HepG2 (cell line): ENCODE measurements around the gene PMIS2. TPM values are rescaled to one million over a fixed set of nuclear protein-coding genes. Genes with fewer than 3 reads are reported as not detected.

ENCODE experiments used
- BHLHE40 ChIP-seq: IDR thresholded peaks from 2 replicates; pipeline ENCODE4 v1.6.1; 2011; ENCODE audit warnings: low read length, improper control_type of control experiment
- CCAR2 ChIP-seq: fragments of 200-400 bp; formaldehyde crosslinking; optimal IDR thresholded peaks from 2 replicates; pipeline ENCODE3; 2018; ENCODE audit warnings: low read depth, mild to moderate bottlenecking, low read length, moderate library complexity
- KDM2A ChIP-seq: sonication (generic); formaldehyde crosslinking; IDR thresholded peaks from 2 replicates; pipeline ENCODE4 v1.4.0; 2020; ENCODE audit warnings: low read depth, missing genetic modification reagents, borderline replicate concordance
- MTA1 ChIP-seq: sonication (generic); formaldehyde crosslinking; IDR thresholded peaks from 2 replicates; pipeline ENCODE4 v1.4.0; 2020; ENCODE audit warnings: missing genetic modification reagents, mild to moderate bottlenecking, borderline replicate concordance
- NFAT5 ChIP-seq: sonication (generic); formaldehyde crosslinking; IDR thresholded peaks from 2 replicates; pipeline ENCODE4 v1.4.0; 2020; ENCODE audit warnings: missing genetic modification reagents
- NKX3-1 ChIP-seq: sonication (generic); formaldehyde crosslinking; IDR thresholded peaks from 2 replicates; pipeline ENCODE4 v1.5.0; 2020; ENCODE audit warnings: missing genetic modification reagents
- RXRB ChIP-seq: IDR thresholded peaks from 2 replicates; pipeline ENCODE4 v1.6.1; 2016; ENCODE audit warnings: borderline replicate concordance, missing genetic modification reagents, missing compliant biosample characterization
- SP2 ChIP-seq: sonication (generic); formaldehyde crosslinking; IDR thresholded peaks from 2 replicates; pipeline ENCODE4 v1.5.1; 2020; ENCODE audit warnings: mild to moderate bottlenecking, missing genetic modification reagents
- SP5 ChIP-seq: IDR thresholded peaks from 2 replicates; pipeline ENCODE4 v1.6.1; 2016; ENCODE audit warnings: low read depth, borderline replicate concordance
- ZBTB37 ChIP-seq: sonication (generic); formaldehyde crosslinking; IDR thresholded peaks from 2 replicates; pipeline ENCODE4 v1.4.0; 2020; ENCODE audit warnings: mild to moderate bottlenecking, missing genetic modification reagents
- ZNF205 ChIP-seq: IDR thresholded peaks from 2 replicates; pipeline ENCODE4 v1.6.1; 2018; ENCODE audit warnings: missing biosample characterization, missing genetic modification reagents
- ZNF431 ChIP-seq: sonication (generic); formaldehyde crosslinking; IDR thresholded peaks from 2 replicates; pipeline ENCODE4 v1.9.0; 2022; ENCODE audit warnings: missing genetic modification reagents, low read depth, mild to moderate bottlenecking, borderline replicate concordance
- ZNF563 ChIP-seq: sonication (generic); formaldehyde crosslinking; IDR thresholded peaks from 2 replicates; pipeline ENCODE4 v1.8.0; 2022; ENCODE audit warnings: mild to moderate bottlenecking, moderate library complexity, missing genetic modification reagents
- ZNF572 ChIP-seq: sonication (generic); formaldehyde crosslinking; IDR thresholded peaks from 2 replicates; pipeline ENCODE4 v1.5.1; 2020; ENCODE audit warnings: mild to moderate bottlenecking, missing genetic modification reagents
- ZNF792 ChIP-seq: IDR thresholded peaks from 2 replicates; pipeline ENCODE4 v1.6.1; 2016
- polyA plus RNA-seq, 8 experiments: library from polyadenylated mRNA; depleted of rRNA in 3 of 8; stranded (reverse) in 7 of 8; unstranded in 1 of 8; fragments of >200 nt; fragmentation: Illumina TruSeq in 4 of 8; extraction: Trizol in 4 of 8; gene quantifications; 2 replicates each; pipeline versions ENCODE4 v1.2.1 to v1.2.3, GENCODE V29; 2011 to 2016; ENCODE audit warnings: low read depth in 4 of 8, missing spikeins in 1 of 8, mixed read lengths in 1 of 8; ENCODE audit not compliant: insufficient read depth in 1 of 8
- total RNA-seq, 5 experiments: library from RNA; depleted of rRNA; stranded (reverse); fragments of >200 nt; fragmentation: Illumina TruSeq; extraction: Trizol; gene quantifications; 2 replicates each; pipeline ENCODE4 v1.2.3, GENCODE V29; 2016; ENCODE audit warnings: low read depth in 1 of 5
- TF ChIP-seq, protein P1 (sequence below): sonication (generic); formaldehyde crosslinking; IDR thresholded peaks from 2 replicates; pipeline ENCODE4 v1.4.0; 2020; ENCODE audit warnings: missing genetic modification reagents
- TF ChIP-seq, protein P2 (sequence below): sonication (generic); formaldehyde crosslinking; IDR thresholded peaks from 2 replicates; pipeline ENCODE4 v1.5.1; 2020; ENCODE audit warnings: missing genetic modification reagents, mild to moderate bottlenecking, borderline replicate concordance

Gene PMIS2
- total and polyA plus RNA-seq, 2 of the 13 experiments (the other 11 are each of a cell fraction or from before 2014, with no cell fraction given), result not detected

GRCh38 chr19:35628565-35629331 lies 42.8 kb downstream of the PMIS2 start, which contains the start of gene RBM42 (continued):
- TF ChIP-seq, protein P1, sequence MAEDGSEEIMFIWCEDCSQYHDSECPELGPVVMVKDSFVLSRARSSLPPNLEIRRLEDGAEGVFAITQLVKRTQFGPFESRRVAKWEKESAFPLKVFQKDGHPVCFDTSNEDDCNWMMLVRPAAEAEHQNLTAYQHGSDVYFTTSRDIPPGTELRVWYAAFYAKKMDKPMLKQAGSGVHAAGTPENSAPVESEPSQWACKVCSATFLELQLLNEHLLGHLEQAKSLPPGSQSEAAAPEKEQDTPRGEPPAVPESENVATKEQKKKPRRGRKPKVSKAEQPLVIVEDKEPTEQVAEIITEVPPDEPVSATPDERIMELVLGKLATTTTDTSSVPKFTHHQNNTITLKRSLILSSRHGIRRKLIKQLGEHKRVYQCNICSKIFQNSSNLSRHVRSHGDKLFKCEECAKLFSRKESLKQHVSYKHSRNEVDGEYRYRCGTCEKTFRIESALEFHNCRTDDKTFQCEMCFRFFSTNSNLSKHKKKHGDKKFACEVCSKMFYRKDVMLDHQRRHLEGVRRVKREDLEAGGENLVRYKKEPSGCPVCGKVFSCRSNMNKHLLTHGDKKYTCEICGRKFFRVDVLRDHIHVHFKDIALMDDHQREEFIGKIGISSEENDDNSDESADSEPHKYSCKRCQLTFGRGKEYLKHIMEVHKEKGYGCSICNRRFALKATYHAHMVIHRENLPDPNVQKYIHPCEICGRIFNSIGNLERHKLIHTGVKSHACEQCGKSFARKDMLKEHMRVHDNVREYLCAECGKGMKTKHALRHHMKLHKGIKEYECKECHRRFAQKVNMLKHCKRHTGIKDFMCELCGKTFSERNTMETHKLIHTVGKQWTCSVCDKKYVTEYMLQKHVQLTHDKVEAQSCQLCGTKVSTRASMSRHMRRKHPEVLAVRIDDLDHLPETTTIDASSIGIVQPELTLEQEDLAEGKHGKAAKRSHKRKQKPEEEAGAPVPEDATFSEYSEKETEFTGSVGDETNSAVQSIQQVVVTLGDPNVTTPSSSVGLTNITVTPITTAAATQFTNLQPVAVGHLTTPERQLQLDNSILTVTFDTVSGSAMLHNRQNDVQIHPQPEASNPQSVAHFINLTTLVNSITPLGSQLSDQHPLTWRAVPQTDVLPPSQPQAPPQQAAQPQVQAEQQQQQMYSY (CRISPR knock-in tag), result no peak
- TF ChIP-seq SP5 (CRISPR knock-in tag) (peak; percentile 31; the same call in 1 of the 2 replicates), NKX3-1 (0 out of 2 replicates have a peak, but pooled peaks have one; percentile 66), ZNF431 (CRISPR knock-in tag) (no peak), MTA1 (CRISPR knock-in tag) (peak; percentile 38; the same call in 1 of the 2 replicates), ZNF563 (CRISPR knock-in tag) (peak; percentile 43; the same call in 1 of the 2 replicates), SP2 (CRISPR knock-in tag) (peak; percentile 97), ZNF572 (CRISPR knock-in tag) (no peak), NFAT5 (CRISPR knock-in tag) (peak; percentile 54; the same call in 1 of the 2 replicates), ZBTB37 (CRISPR knock-in tag) (no peak), ZNF205 (CRISPR knock-in tag) (peak; percentile 76; the same call in 1 of the 2 replicates), RXRB (CRISPR knock-in tag) (no peak), CCAR2 (no peak), KDM2A (CRISPR knock-in tag) (peak; percentile 90), ZNF792 (CRISPR knock-in tag) (peak; percentile 24; the same call in 1 of the 2 replicates), BHLHE40 (no peak)
- TF ChIP-seq, protein P2, sequence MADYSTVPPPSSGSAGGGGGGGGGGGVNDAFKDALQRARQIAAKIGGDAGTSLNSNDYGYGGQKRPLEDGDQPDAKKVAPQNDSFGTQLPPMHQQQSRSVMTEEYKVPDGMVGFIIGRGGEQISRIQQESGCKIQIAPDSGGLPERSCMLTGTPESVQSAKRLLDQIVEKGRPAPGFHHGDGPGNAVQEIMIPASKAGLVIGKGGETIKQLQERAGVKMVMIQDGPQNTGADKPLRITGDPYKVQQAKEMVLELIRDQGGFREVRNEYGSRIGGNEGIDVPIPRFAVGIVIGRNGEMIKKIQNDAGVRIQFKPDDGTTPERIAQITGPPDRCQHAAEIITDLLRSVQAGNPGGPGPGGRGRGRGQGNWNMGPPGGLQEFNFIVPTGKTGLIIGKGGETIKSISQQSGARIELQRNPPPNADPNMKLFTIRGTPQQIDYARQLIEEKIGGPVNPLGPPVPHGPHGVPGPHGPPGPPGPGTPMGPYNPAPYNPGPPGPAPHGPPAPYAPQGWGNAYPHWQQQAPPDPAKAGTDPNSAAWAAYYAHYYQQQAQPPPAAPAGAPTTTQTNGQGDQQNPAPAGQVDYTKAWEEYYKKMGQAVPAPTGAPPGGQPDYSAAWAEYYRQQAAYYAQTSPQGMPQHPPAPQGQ (CRISPR knock-in tag), result no peak
